Left ventricle myocardium inferior (tissue), 1 donor: ENCODE data around the gene THAP12. TPM values are rescaled to one million over a fixed set of nuclear protein-coding genes. Genes with fewer than 3 reads are reported as not detected.

Experiments
- DNase-seq: peaks from one replicate; pipeline ENCODE4 v3.0.0-alpha.2; 2020
- H3K27ac ChIP-seq: fragments of 200-600 bp; replicated peaks from 2 replicates; pipeline ENCODE4 v1.8.0; 2021
- H3K27me3 ChIP-seq: fragments of 200-600 bp; 2 replicates; pipeline ENCODE4 v1.8.0; 2021; ENCODE audit warnings: low read depth
- H3K36me3 ChIP-seq: fragments of 200-600 bp; 2 replicates; pipeline ENCODE4 v1.8.0; 2021
- H3K4me1 ChIP-seq: fragments of 200-600 bp; 2 replicates; pipeline ENCODE4 v1.8.0; 2021
- H3K4me3 ChIP-seq: fragments of 200-600 bp; 2 replicates; pipeline ENCODE4 v1.8.0; 2021; ENCODE audit warnings: mild to moderate bottlenecking, moderate library complexity
- H3K9me3 ChIP-seq: fragments of 200-600 bp; replicated peaks from 2 replicates; pipeline ENCODE4 v1.8.0; 2021
- intact Hi-C: fragments of 100-400 bp; cut with micrococcal nuclease; formaldehyde crosslinking; loops from one replicate; pipeline ENCODE4 v1.11.0; 2022
- long read RNA-seq: library from polyadenylated mRNA; unstranded; transcript quantifications from one replicate; pipeline ENCODE4 v2.0.0, GENCODE V29; 2021
- total RNA-seq: library from RNA; stranded (reverse); fragmentation: NEBNext Ultra II Directional; extraction: Animal tissue kit (Norgen Biotek cat#: 25700); gene quantifications from one replicate; pipeline ENCODE4 v1.2.1, GENCODE V29; 2021
- TF ChIP-seq, protein P1 (sequence below): fragments of 200-600 bp; IDR thresholded peaks from 2 replicates; pipeline ENCODE4 v1.8.0; 2021; ENCODE audit warnings: antibody characterized with exemption, mild to moderate bottlenecking, borderline replicate concordance
- donor health status: DM: no; HTN: yes; CAD: no; lungs with severe emphysema.

THAP12 gene, protein sequence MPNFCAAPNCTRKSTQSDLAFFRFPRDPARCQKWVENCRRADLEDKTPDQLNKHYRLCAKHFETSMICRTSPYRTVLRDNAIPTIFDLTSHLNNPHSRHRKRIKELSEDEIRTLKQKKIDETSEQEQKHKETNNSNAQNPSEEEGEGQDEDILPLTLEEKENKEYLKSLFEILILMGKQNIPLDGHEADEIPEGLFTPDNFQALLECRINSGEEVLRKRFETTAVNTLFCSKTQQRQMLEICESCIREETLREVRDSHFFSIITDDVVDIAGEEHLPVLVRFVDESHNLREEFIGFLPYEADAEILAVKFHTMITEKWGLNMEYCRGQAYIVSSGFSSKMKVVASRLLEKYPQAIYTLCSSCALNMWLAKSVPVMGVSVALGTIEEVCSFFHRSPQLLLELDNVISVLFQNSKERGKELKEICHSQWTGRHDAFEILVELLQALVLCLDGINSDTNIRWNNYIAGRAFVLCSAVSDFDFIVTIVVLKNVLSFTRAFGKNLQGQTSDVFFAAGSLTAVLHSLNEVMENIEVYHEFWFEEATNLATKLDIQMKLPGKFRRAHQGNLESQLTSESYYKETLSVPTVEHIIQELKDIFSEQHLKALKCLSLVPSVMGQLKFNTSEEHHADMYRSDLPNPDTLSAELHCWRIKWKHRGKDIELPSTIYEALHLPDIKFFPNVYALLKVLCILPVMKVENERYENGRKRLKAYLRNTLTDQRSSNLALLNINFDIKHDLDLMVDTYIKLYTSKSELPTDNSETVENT
- total RNA-seq = 20.5 TPM
- long read RNA-seq, full-length matches to known transcripts = 66 of 75 reads
- long read RNA-seq, partial matches to known transcripts = 0 of 75 reads
- long read RNA-seq, other reads (novel, unspliced or antisense) = 9 of 75 reads

DNA sequence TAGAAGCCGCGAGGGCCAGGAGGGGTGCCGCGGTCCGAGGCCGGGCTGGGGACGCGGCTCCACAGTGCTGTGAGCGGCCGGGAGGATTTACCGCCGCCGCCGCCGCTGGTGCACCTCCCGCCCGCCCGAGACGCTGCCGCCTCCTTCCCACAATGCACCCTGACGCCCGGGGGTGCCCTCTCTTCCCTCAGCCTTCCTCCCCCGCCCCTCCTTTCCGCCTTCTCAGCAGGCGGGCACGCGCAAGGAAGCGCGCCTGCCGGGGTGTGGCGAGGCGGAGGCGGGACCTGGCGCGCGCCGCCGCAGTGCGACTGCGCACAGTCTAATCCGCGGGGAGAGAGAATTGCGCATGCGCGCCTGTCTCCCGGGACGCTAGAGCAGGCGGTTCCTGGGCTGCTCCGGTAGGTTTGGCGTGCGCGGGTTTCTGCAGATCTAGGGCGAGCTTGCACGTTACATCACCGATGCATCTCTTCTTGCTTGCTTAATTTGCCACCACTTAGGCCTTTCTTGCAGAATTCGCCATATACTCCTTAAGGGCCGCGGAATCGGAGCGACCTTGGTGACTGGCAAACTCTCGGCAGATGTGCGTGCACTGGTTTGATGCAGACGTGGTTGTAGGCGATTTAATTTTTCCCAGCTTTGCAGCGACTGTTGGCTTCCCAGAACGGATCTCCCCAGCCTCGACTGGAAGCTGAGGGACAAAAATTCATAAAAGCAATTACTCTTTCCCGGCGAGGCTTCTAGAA, at the start of gene THAP12, which contains the start of gene GVQW3:
Gene THAP12, minus strand, starts transcription at position 156 of the 743 bp plus-strand sequence. CDS start 296 bp downstream, outside the sequence.
Gene GVQW3, plus strand, starts transcription at position 347 of the 743 bp plus-strand sequence. CDS start 506 bp downstream, outside the sequence.
- Histone ChIP-seq H3K4me1 (peaks cover 52% of the 10 kb centered on the region), H3K4me3 (peak within 1 kb of the TSS; percentile 99), H3K27ac (peak within 1 kb of the TSS; percentile 92), H3K27me3 (no peaks in the 10 kb centered on the region), H3K9me3 (no peaks in the 10 kb centered on the region), H3K36me3 (no peaks in the 10 kb centered on the region)
- DNase-seq = peak; percentile 97
- intact Hi-C loops = no loop called here
- TF ChIP-seq, protein P1, sequence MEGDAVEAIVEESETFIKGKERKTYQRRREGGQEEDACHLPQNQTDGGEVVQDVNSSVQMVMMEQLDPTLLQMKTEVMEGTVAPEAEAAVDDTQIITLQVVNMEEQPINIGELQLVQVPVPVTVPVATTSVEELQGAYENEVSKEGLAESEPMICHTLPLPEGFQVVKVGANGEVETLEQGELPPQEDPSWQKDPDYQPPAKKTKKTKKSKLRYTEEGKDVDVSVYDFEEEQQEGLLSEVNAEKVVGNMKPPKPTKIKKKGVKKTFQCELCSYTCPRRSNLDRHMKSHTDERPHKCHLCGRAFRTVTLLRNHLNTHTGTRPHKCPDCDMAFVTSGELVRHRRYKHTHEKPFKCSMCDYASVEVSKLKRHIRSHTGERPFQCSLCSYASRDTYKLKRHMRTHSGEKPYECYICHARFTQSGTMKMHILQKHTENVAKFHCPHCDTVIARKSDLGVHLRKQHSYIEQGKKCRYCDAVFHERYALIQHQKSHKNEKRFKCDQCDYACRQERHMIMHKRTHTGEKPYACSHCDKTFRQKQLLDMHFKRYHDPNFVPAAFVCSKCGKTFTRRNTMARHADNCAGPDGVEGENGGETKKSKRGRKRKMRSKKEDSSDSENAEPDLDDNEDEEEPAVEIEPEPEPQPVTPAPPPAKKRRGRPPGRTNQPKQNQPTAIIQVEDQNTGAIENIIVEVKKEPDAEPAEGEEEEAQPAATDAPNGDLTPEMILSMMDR = peak; percentile 17

DNA sequence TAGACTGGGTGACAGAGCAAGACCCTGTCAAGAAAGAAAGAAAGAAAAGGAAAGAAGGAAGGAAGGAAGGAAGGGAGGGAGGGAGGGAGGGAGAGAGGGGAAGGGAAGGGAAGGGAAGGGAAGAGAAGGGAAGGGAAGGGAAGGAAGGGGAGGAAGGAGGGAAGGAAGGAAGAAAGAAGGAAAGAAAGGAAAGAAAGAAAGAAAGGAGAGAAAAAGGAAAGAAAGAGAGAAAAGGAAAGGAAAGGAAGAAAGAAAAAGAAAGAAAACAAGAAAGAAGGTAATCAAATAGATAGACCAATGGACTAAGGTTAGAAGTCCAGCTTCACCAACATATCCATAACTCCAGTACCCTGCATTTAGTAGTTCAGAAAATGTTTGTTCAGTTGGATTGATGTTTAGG, 45.7 kb upstream of the THAP12 start:
- H3K4me3 ChIP-seq = no peak overlapping the region
- no peak overlapping the region for H3K27ac ChIP-seq
- TF ChIP-seq, protein P1 = no peak
- no peaks in the 10 kb centered on the region for H3K27me3 ChIP-seq
- no peaks in the 10 kb centered on the region for H3K4me1 ChIP-seq
- H3K9me3 ChIP-seq = no peaks in the 10 kb centered on the region
- no peaks in the 10 kb centered on the region for H3K36me3 ChIP-seq
- DNase-seq = no peak
- intact Hi-C loops = no loop called here

DNA sequence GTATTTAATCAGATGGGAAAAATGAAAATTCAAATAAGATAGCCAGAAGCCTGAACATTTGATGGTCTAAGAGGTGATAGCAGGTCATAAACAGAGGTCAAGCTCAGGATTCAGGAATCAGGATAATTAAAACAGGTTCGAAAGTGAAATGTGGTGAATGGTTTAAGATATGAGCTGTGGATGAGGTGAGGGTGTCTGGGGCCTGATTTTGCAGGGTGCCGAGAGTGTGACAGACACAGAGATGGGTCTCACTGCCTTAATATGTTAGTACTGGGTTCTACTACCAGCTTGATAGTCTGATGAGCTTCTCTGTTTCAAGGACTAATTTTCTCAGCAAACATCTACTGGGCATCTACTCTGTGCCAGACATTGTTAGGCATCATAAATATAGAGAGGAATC, 44.0 kb upstream of the THAP12 start:
- H3K9me3 ChIP-seq = no peaks in the 10 kb centered on the region
- H3K4me3 ChIP-seq = no peak overlapping the region
- H3K4me1 ChIP-seq = no peaks in the 10 kb centered on the region
- intact Hi-C loops = no loop called here
- no peaks in the 10 kb centered on the region for H3K27me3 ChIP-seq
- no peak overlapping the region for H3K27ac ChIP-seq
- no peak for DNase-seq
- TF ChIP-seq, protein P1 = no peak
- no peaks in the 10 kb centered on the region for H3K36me3 ChIP-seq

DNA sequence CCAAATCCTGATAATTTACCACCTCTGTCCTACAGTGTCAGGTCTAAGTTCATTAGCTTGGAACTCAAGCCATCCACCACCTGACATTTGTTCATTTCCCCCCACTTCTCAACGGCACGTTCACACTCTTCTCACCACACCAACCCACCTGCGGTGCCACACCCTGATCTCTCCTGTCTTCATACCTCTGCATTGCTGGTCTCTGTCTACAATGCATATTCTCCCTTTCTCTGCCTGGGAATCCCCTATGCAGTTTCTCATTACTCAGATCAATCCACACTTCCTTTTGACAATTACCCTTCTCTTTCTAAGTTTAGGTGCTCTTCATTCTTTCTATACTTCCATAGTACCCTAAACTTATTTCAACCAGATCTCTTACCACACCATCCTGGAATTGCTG, 43.4 kb upstream of the THAP12 start:
- H3K4me3 ChIP-seq = no peak overlapping the region
- no peaks in the 10 kb centered on the region for H3K4me1 ChIP-seq
- TF ChIP-seq, protein P1 = no peak
- H3K36me3 ChIP-seq = no peaks in the 10 kb centered on the region
- no peak for DNase-seq
- H3K9me3 ChIP-seq = no peaks in the 10 kb centered on the region
- no peaks in the 10 kb centered on the region for H3K27me3 ChIP-seq
- no peak overlapping the region for H3K27ac ChIP-seq
- intact Hi-C loops = no loop called here

DNA sequence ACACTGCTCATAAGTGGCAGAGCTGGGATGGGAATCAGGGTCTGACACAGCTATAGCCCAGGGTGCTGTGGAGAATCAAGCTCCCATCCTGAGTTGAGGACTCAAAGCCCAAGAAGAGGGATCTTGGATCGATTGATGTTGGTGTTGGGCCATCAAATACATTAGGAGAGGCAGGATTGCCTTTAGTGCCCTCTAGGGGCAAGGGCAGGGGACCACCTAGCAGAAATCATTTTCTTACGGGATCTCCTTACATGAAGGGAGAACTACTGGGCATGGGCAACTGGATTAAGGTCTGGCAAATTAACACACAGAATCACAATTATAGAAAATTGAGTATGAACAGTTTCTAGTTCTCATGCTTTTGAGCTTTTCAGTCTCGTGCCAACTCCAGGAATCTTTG, 39.0 kb upstream of the THAP12 start:
- Histone ChIP-seq H3K27ac (no peak overlapping the region), H3K4me1 (no peaks in the 10 kb centered on the region), H3K4me3 (no peak overlapping the region), H3K9me3 (no peaks in the 10 kb centered on the region), H3K27me3 (no peaks in the 10 kb centered on the region), H3K36me3 (no peaks in the 10 kb centered on the region)
- TF ChIP-seq, protein P1 = peak; percentile 44
- no peak for DNase-seq
- intact Hi-C loops = no loop called here
